M059J (cell line): ENCODE results near the gene MYBPH. TPM values are rescaled to one million over a fixed set of nuclear protein-coding genes. Genes with fewer than 3 reads are reported as not detected.

Source experiments
- total RNA-seq: library from RNA; depleted of rRNA; stranded (reverse); fragments of >200 nt; shearing (Covaris generic); gene quantifications from 2 replicates; pipeline ENCODE4 v1.2.3, GENCODE V29; 2014; rRNA removed

The MYBPH gene
- total RNA-seq, 1 experiment from 2014 or later: not detected

Other genes starting within 250 kb of the MYBPH start
- 26.3 and 26.4 TPM in 2 replicates for gene KLHL12, start 248.6 kb downstream of the MYBPH start, total RNA-seq
- 149 and 150 TPM in 2 replicates for gene ADIPOR1, start 217.5 kb downstream of the MYBPH start, total RNA-seq
- 34.8 and 46.5 TPM in 2 replicates for gene CYB5R1, start 208.6 kb downstream of the MYBPH start, total RNA-seq
- gene TMEM183A, start 168.5 kb downstream of the MYBPH start, total RNA-seq: 84.6 and 99.6 TPM in 2 replicates
- 2.5 and 12.1 TPM in 2 replicates for gene PPFIA4, start 149.3 kb downstream of the MYBPH start, total RNA-seq
- gene MYOG, start 89.8 kb downstream of the MYBPH start, total RNA-seq: not detected in 2 replicates
- 1.6 and 5.6 TPM in 2 replicates for gene ADORA1, start 48.1 kb downstream of the MYBPH start, total RNA-seq
- gene CHI3L1, start 10.9 kb upstream of the MYBPH start, total RNA-seq: not detected in 2 replicates
- gene CHIT1, start 53.8 kb upstream of the MYBPH start, total RNA-seq: not detected in 2 replicates
- gene BTG2, start 129.7 kb upstream of the MYBPH start, total RNA-seq: 0.67 and 1.2 TPM in 2 replicates
- not detected in 2 replicates for gene FMOD, start 175.3 kb upstream of the MYBPH start, total RNA-seq